GM23338 (cell line): Measurements from ENCODE around the gene CCDC39. TPM values are rescaled to one million over a fixed set of nuclear protein-coding genes. Genes with fewer than 3 reads are reported as not detected.
A peak's percentile ranks its signal among the peaks of the same experiment; 100 is the strongest.

Experiments used
- ATAC-seq: fragments of 200-7000 bp; cut with Tn5 transposase; 3 replicates; pipeline ENCODE4 v1.9.1; 2020
- DNase-seq: peaks from one replicate; pipeline ENCODE4 v3.0.0-alpha.2; 2015; ENCODE audit warnings: low spot score
- H2AFZ ChIP-seq: fragments of 200-600 bp; sonication (generic); 2 replicates; pipeline ENCODE4 v1.8.0; 2016; ENCODE audit warnings: antibody characterized with exemption, mild to moderate bottlenecking, moderate library complexity
- H3F3A ChIP-seq: fragments of 200-600 bp; sonication (generic); replicated peaks from 2 replicates; pipeline ENCODE4 v1.8.0; 2017; ENCODE audit warnings: antibody characterized with exemption, mixed run types, low read depth
- H3K27ac ChIP-seq: fragments of 200-600 bp; sonication (generic); 2 replicates; pipeline ENCODE4 v1.6.1; 2016; ENCODE audit warnings: low read depth
- H3K27me3 ChIP-seq: fragments of 200-600 bp; sonication (generic); 2 replicates; pipeline ENCODE4 v1.8.0; 2016; ENCODE audit warnings: mild to moderate bottlenecking, mixed run types, moderate library complexity; ENCODE audit not compliant: insufficient read depth
- H3K36me3 ChIP-seq: fragments of 200-600 bp; sonication (generic); 2 replicates; pipeline ENCODE4 v1.8.0; 2016; ENCODE audit warnings: mild to moderate bottlenecking; ENCODE audit not compliant: insufficient read depth
- H3K4me1 ChIP-seq: fragments of 200-600 bp; sonication (generic); 2 replicates; pipeline ENCODE4 v1.8.0; 2016; ENCODE audit warnings: mild to moderate bottlenecking, moderate library complexity; ENCODE audit not compliant: insufficient read depth
- H3K4me2 ChIP-seq: fragments of 200-600 bp; sonication (generic); 2 replicates; pipeline ENCODE4 v1.7.1; 2017; ENCODE audit warnings: mixed run types
- H3K4me3 ChIP-seq: fragments of 200-600 bp; sonication (generic); 2 replicates; pipeline ENCODE4 v1.6.1; 2016; ENCODE audit warnings: mixed run types
- H3K79me2 ChIP-seq: fragments of 200-600 bp; sonication (generic); replicated peaks from 2 replicates; pipeline ENCODE4 v1.8.0; 2017; ENCODE audit warnings: mild to moderate bottlenecking; ENCODE audit not compliant: insufficient read depth
- H3K9me2 ChIP-seq: fragments of 200-600 bp; sonication (generic); 2 replicates; pipeline ENCODE4 v1.8.0; 2017; ENCODE audit not compliant: insufficient read depth
- H4K20me1 ChIP-seq: fragments of 200-600 bp; sonication (generic); replicated peaks from 2 replicates; pipeline ENCODE4 v1.8.0; 2017; ENCODE audit warnings: mild to moderate bottlenecking; ENCODE audit not compliant: insufficient read depth
- H3K27ac Mint-ChIP-seq: 2 replicates; pipeline ENCODE4 v1.8.0; 2020; ENCODE audit warnings: inconsistent platforms, mild to moderate bottlenecking, moderate library complexity, mixed read lengths
- H3K27me3 Mint-ChIP-seq: 3 replicates; pipeline ENCODE4 v1.8.0; 2022; ENCODE audit warnings: low read depth, mild to moderate bottlenecking, moderate library complexity, mixed read lengths, inconsistent platforms; ENCODE audit not compliant: insufficient read depth, poor library complexity
- H3K36me3 Mint-ChIP-seq: 3 replicates; pipeline ENCODE4 v1.8.0; 2021; ENCODE audit warnings: low read depth, mild to moderate bottlenecking, inconsistent platforms, moderate library complexity, mixed read lengths
- H3K4me1 Mint-ChIP-seq: 3 replicates; pipeline ENCODE4 v1.8.0; 2020; ENCODE audit warnings: mild to moderate bottlenecking, inconsistent platforms, mixed read lengths
- H3K4me3 Mint-ChIP-seq: 3 replicates; pipeline ENCODE4 v1.8.0; 2021; ENCODE audit warnings: moderate library complexity, mild to moderate bottlenecking, inconsistent platforms, mixed read lengths
- H3K9me3 Mint-ChIP-seq: 3 replicates; pipeline ENCODE4 v1.8.0; 2020; ENCODE audit warnings: moderate library complexity, mild to moderate bottlenecking, inconsistent platforms, mixed read lengths
- EZH2 ChIP-seq: fragments of 200-600 bp; sonication (generic); IDR thresholded peaks from one replicate; pipeline ENCODE4 v1.8.0; 2017; ENCODE audit warnings: antibody characterized with exemption, mild to moderate bottlenecking, low read depth; ENCODE audit not compliant: unreplicated experiment
- JUNB ChIP-seq: IDR thresholded peaks from one replicate; pipeline ENCODE4 v1.6.1; 2016; ENCODE audit warnings: antibody characterized with exemption; ENCODE audit not compliant: unreplicated experiment
- ZNF462 ChIP-seq: fragments of 250-450 bp; sonication (Bioruptor Pico); IDR thresholded peaks from 2 replicates; pipeline ENCODE4 v1.5.0; 2020; ENCODE audit warnings: mild to moderate bottlenecking, moderate library complexity
- polyA plus RNA-seq: library from polyadenylated mRNA; unstranded; fragments of >200 nt; fragmentation: Nextera tagmentation; extraction: Ambion mirVana; gene quantifications from 2 replicates; pipeline ENCODE4 v1.2.1, GENCODE V29; 2016
- total RNA-seq: library from RNA; depleted of rRNA; stranded (reverse); fragments of >200 nt; shearing (Covaris generic); gene quantifications from 2 replicates; pipeline ENCODE4 v1.2.3, GENCODE V29; 2014
- TF ChIP-seq, protein P1 (sequence below), 2 experiments: fragments of 200-600 bp in 1 of 2; sonication (generic) in 1 of 2; conservative IDR thresholded peaks; 2 replicates each; pipeline versions ENCODE4 v1.5.1 to v1.6.1; 2016 to 2017; ENCODE audit warnings: antibody characterized with exemption in 2 of 2, low read depth in 2 of 2, mild to moderate bottlenecking in 2 of 2, moderate library complexity in 1 of 2
- TF ChIP-seq, protein P2 (sequence below): IDR thresholded peaks from one replicate; pipeline ENCODE4 v1.6.1; 2018; ENCODE audit warnings: antibody characterized with exemption; ENCODE audit not compliant: unreplicated experiment

CCDC39 gene
- total and polyA plus RNA-seq, 2 experiments from 2014 or later: 0.52 to 2.6 TPM

DNA sequence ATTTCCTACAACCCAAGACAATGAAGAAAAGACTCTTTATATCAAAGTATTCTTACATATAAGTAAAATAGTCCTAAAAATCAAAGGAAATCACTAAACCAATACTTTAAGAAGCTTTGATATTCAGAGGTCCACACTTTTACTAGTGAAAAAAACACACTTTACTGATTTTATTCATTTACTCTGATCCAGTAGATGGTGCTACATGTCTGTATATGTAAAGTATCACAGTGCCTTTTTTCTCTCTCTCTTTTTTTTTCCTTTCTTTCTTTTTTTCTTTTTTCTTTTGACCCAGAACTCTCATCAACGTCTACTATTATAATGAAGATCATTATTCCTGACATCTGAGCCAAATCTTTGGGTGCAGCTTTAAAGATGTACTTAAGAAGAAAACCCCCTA is 10.8 kb upstream of the CCDC39 start:
- Mint-ChIP-seq H3K4me1 (peaks cover 5% of the 10 kb centered on the region; the same call in 2 of the 3 replicates), H3K27ac (no peak overlapping the region), H3K9me3 (no peaks in the 10 kb centered on the region), H3K27me3 (peaks cover 3% of the 10 kb centered on the region), H3K36me3 (no peaks in the 10 kb centered on the region), H3K4me3 (no peak overlapping the region)
- no peaks in the 10 kb centered on the region for H3K36me3 ChIP-seq
- H3K4me1 ChIP-seq: peaks cover 5% of the 10 kb centered on the region
- H3K27me3 ChIP-seq: no peaks in the 10 kb centered on the region
- H3K4me2 ChIP-seq: no peak overlapping the region
- H4K20me1 ChIP-seq: no peaks in the 10 kb centered on the region
- ATAC-seq (no peak), DNase-seq (peak; percentile 37)
- no peaks in the 10 kb centered on the region for H3K9me2 ChIP-seq
- no peaks in the 10 kb centered on the region for H3K79me2 ChIP-seq
- H3F3A ChIP-seq: no peaks in the 10 kb centered on the region
- TF ChIP-seq, protein P1, sequence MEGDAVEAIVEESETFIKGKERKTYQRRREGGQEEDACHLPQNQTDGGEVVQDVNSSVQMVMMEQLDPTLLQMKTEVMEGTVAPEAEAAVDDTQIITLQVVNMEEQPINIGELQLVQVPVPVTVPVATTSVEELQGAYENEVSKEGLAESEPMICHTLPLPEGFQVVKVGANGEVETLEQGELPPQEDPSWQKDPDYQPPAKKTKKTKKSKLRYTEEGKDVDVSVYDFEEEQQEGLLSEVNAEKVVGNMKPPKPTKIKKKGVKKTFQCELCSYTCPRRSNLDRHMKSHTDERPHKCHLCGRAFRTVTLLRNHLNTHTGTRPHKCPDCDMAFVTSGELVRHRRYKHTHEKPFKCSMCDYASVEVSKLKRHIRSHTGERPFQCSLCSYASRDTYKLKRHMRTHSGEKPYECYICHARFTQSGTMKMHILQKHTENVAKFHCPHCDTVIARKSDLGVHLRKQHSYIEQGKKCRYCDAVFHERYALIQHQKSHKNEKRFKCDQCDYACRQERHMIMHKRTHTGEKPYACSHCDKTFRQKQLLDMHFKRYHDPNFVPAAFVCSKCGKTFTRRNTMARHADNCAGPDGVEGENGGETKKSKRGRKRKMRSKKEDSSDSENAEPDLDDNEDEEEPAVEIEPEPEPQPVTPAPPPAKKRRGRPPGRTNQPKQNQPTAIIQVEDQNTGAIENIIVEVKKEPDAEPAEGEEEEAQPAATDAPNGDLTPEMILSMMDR (conservative IDR thresholded peaks at IDR 0.05; ENCODE audit: low read depth in 2 of 2): peak in 1 of 2 experiments; percentile 63; a peak in 3 of 4 replicates
- TF ChIP-seq JUNB (no peak), ZNF462 (CRISPR knock-in tag) (no peak), EZH2 (no peak)
- TF ChIP-seq, protein P2, sequence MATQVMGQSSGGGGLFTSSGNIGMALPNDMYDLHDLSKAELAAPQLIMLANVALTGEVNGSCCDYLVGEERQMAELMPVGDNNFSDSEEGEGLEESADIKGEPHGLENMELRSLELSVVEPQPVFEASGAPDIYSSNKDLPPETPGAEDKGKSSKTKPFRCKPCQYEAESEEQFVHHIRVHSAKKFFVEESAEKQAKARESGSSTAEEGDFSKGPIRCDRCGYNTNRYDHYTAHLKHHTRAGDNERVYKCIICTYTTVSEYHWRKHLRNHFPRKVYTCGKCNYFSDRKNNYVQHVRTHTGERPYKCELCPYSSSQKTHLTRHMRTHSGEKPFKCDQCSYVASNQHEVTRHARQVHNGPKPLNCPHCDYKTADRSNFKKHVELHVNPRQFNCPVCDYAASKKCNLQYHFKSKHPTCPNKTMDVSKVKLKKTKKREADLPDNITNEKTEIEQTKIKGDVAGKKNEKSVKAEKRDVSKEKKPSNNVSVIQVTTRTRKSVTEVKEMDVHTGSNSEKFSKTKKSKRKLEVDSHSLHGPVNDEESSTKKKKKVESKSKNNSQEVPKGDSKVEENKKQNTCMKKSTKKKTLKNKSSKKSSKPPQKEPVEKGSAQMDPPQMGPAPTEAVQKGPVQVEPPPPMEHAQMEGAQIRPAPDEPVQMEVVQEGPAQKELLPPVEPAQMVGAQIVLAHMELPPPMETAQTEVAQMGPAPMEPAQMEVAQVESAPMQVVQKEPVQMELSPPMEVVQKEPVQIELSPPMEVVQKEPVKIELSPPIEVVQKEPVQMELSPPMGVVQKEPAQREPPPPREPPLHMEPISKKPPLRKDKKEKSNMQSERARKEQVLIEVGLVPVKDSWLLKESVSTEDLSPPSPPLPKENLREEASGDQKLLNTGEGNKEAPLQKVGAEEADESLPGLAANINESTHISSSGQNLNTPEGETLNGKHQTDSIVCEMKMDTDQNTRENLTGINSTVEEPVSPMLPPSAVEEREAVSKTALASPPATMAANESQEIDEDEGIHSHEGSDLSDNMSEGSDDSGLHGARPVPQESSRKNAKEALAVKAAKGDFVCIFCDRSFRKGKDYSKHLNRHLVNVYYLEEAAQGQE: no peak
- no peak overlapping the region for H3K27ac ChIP-seq
- no peak overlapping the region for H3K4me3 ChIP-seq
- no peak overlapping the region for H2AFZ ChIP-seq
